ENCODE measurements around the gene NT5M.

DNA sequence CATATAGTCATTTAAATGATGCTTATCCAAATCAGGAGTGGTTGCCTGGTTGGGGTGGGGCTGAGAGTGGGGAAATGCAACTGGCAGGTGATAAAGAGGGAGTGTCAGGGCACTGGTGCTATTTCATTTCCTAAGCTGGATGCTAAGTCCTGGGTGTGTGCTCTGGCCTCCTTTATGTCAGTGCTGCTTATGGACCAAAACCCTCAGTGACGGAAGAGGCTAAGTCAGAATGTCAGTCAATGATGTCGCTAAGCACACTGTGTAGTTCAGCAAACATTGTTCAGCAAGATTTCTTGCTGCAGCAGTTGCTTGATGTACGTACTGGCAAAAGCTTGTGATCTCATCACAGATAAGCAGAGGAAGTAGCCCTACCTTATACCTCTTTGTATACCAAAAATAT, 49.8 kb upstream of the NT5M start:
- TF ChIP-seq, protein P1, sequence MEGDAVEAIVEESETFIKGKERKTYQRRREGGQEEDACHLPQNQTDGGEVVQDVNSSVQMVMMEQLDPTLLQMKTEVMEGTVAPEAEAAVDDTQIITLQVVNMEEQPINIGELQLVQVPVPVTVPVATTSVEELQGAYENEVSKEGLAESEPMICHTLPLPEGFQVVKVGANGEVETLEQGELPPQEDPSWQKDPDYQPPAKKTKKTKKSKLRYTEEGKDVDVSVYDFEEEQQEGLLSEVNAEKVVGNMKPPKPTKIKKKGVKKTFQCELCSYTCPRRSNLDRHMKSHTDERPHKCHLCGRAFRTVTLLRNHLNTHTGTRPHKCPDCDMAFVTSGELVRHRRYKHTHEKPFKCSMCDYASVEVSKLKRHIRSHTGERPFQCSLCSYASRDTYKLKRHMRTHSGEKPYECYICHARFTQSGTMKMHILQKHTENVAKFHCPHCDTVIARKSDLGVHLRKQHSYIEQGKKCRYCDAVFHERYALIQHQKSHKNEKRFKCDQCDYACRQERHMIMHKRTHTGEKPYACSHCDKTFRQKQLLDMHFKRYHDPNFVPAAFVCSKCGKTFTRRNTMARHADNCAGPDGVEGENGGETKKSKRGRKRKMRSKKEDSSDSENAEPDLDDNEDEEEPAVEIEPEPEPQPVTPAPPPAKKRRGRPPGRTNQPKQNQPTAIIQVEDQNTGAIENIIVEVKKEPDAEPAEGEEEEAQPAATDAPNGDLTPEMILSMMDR (IDR thresholded peaks at IDR 0.05) = no peak
- TF ChIP-seq POLR2A (IDR thresholded peaks at IDR 0.05) (no peak), POLR2AphosphoS5 (IDR thresholded peaks at IDR 0.05) (no peak), EP300 (IDR thresholded peaks at IDR 0.05) (no peak)
